Mucosa of rectum (tissue), 2 donors: ENCODE measurements around the gene UAP1L1.
A peak's percentile ranks its signal among the peaks of the same experiment; 100 is the strongest.

Experiments used
- H3K27ac ChIP-seq, 2 donors: one replicate each; pipeline ENCODE4 v1.7.0; 2013; ENCODE audit warnings: inconsistent platforms in 2 of 2, low read depth in 2 of 2, low read length in 2 of 2
- H3K27me3 ChIP-seq, 2 donors: one replicate each; pipeline ENCODE4 v1.7.0; 2013; ENCODE audit warnings: low read length in 2 of 2; ENCODE audit not compliant: control insufficient read depth in 2 of 2, insufficient read depth in 2 of 2
- H3K36me3 ChIP-seq, 2 donors: one replicate each; pipeline ENCODE4 v1.7.0; 2013; ENCODE audit warnings: low read length in 2 of 2; ENCODE audit not compliant: control insufficient read depth in 2 of 2, insufficient read depth in 2 of 2
- H3K4me1 ChIP-seq, 2 donors: one replicate each; pipeline ENCODE4 v1.7.0; 2013; ENCODE audit warnings: low read length in 2 of 2, mild to moderate bottlenecking in 1 of 2; ENCODE audit not compliant: control insufficient read depth in 2 of 2, insufficient read depth in 2 of 2
- H3K4me3 ChIP-seq, 2 donors: one replicate each; pipeline ENCODE4 v1.7.0; 2013; ENCODE audit warnings: low read length in 2 of 2
- H3K9ac ChIP-seq, 2 donors: one replicate each; pipeline ENCODE4 v1.7.0; 2013; ENCODE audit warnings: low read length in 2 of 2, low read depth in 1 of 2, mild to moderate bottlenecking in 1 of 2
- H3K9me3 ChIP-seq, 2 donors: one replicate each; pipeline ENCODE4 v1.7.0; 2013; ENCODE audit warnings: low read length in 2 of 2; ENCODE audit not compliant: control insufficient read depth in 2 of 2
- donor health status: healthy.
- donor health status: Normal muscosa, but diverticular disease.

UAP1L1 gene

GRCh38 chr9:137085920-137086530 is 8.7 kb downstream of the UAP1L1 start:
- Histone ChIP-seq H3K36me3 (peaks cover 3 to 15% of the 10 kb centered on the region in 2 donors), H3K9ac (peak overlapping the region; percentile 75 to 88), H3K27ac (peak overlapping the region; percentile 94 to 95), H3K4me3 (peak overlapping the region; percentile 77 to 85), H3K27me3 (no peaks in the 10 kb centered on the region), H3K4me1 (peaks cover 17 to 19% of the 10 kb centered on the region in 2 donors), H3K9me3 (no peaks in the 10 kb centered on the region)

GRCh38 chr9:137086531-137087408 is 9.5 kb downstream of the UAP1L1 start, which contains the start of gene MAN1B1:
MAN1B1 (plus strand) TSS chr9:137086985; CDS start chr9:137087000, 15 bp downstream.
- peaks cover 3 to 15% of the 10 kb centered on the region in 2 donors for H3K36me3 ChIP-seq
- no peaks in the 10 kb centered on the region for H3K9me3 ChIP-seq
- H3K4me1 ChIP-seq, result peaks cover 17 to 19% of the 10 kb centered on the region in 2 donors
- H3K27me3 ChIP-seq, result no peaks in the 10 kb centered on the region
- peak within 1 kb of the TSS; percentile 75 to 88 for H3K9ac ChIP-seq
- peak within 1 kb of the TSS; percentile 77 to 85 for H3K4me3 ChIP-seq
- H3K27ac ChIP-seq, result peak within 1 kb of the TSS; percentile 94 to 95

- peaks cover 3 to 11% of the 10 kb centered on the region in 2 donors for H3K36me3 ChIP-seq
- H3K27ac ChIP-seq, result peak overlapping the region; percentile 94 to 95
- no peaks in the 10 kb centered on the region for H3K9me3 ChIP-seq
- H3K9ac ChIP-seq, result peak overlapping the region; percentile 68 to 88
- peak overlapping the region; percentile 77 to 85 for H3K4me3 ChIP-seq
- peaks cover 17 to 19% of the 10 kb centered on the region in 2 donors for H3K4me1 ChIP-seq
- H3K27me3 ChIP-seq, result no peaks in the 10 kb centered on the region
These were observed 10.2 kb downstream of the UAP1L1 start for GRCh38 chr9:137087409-137087925.

- H3K4me3 ChIP-seq, result peak overlapping the region in 1 of 2 donors; percentile 85
- no peaks in the 10 kb centered on the region for H3K9me3 ChIP-seq
- H3K36me3 ChIP-seq, result peaks cover 3 to 12% of the 10 kb centered on the region in 2 donors
- peaks cover 17 to 19% of the 10 kb centered on the region in 2 donors for H3K4me1 ChIP-seq
- H3K27me3 ChIP-seq, result no peaks in the 10 kb centered on the region
- no peak overlapping the region for H3K27ac ChIP-seq
- no peak overlapping the region for H3K9ac ChIP-seq
These were observed 10.8 kb downstream of the UAP1L1 start for GRCh38 chr9:137088121-137088520.

- Histone ChIP-seq H3K36me3 (peaks cover 3 to 9% of the 10 kb centered on the region in 2 donors), H3K27ac (no peak overlapping the region), H3K9me3 (no peaks in the 10 kb centered on the region), H3K4me3 (no peak overlapping the region), H3K4me1 (peaks cover 17 to 19% of the 10 kb centered on the region in 2 donors), H3K9ac (no peak overlapping the region), H3K27me3 (no peaks in the 10 kb centered on the region)
These were observed 12.1 kb downstream of the UAP1L1 start for GRCh38 chr9:137089232-137089947.

GRCh38 chr9:137095664-137096517 is 18.6 kb downstream of the UAP1L1 start:
- Histone ChIP-seq H3K9me3 (no peaks in the 10 kb centered on the region), H3K9ac (peak overlapping the region in 1 of 2 donors; percentile 32), H3K27me3 (no peaks in the 10 kb centered on the region), H3K4me1 (no peaks in the 10 kb centered on the region), H3K27ac (peak overlapping the region; percentile 1 to 65), H3K36me3 (peaks cover 28 to 47% of the 10 kb centered on the region in 2 donors), H3K4me3 (peak overlapping the region in 1 of 2 donors; percentile 48)

- Histone ChIP-seq H3K9ac (no peak overlapping the region), H3K27me3 (no peaks in the 10 kb centered on the region), H3K4me3 (no peak overlapping the region), H3K4me1 (no peaks in the 10 kb centered on the region), H3K36me3 (peaks cover 38 to 55% of the 10 kb centered on the region in 2 donors), H3K9me3 (no peaks in the 10 kb centered on the region), H3K27ac (peak overlapping the region in 1 of 2 donors; percentile 65)
These were observed 19.6 kb downstream of the UAP1L1 start for GRCh38 chr9:137096785-137097546.

- no peaks in the 10 kb centered on the region for H3K4me1 ChIP-seq
- peaks cover 48 to 60% of the 10 kb centered on the region in 2 donors for H3K36me3 ChIP-seq
- no peak overlapping the region for H3K27ac ChIP-seq
- H3K9ac ChIP-seq, result no peak overlapping the region
- no peak overlapping the region for H3K4me3 ChIP-seq
- H3K9me3 ChIP-seq, result no peaks in the 10 kb centered on the region
- no peaks in the 10 kb centered on the region for H3K27me3 ChIP-seq
These were observed 20.6 kb downstream of the UAP1L1 start for GRCh38 chr9:137097761-137098462.
